IMR-90 (cell line): ENCODE data around the gene SCAF11. TPM values are rescaled to one million over a fixed set of nuclear protein-coding genes. Genes with fewer than 3 reads are reported as not detected.

Experiments
- ATAC-seq: fragments of 200-7000 bp; cut with Tn5 transposase; 2 replicates; pipeline ENCODE4 v1.9.1; 2020; ENCODE audit warnings: low read depth, mild to moderate bottlenecking, moderate library complexity
- BruUV-seq: library from RNA; stranded (reverse); fragments of 400-500 nt; replicated peaks from 2 replicates; lab custom pipeline; 2021; lab: Mats Ljungman, UMichigan
- CTCF ChIA-PET: fragments of 300-600 bp; formaldehyde crosslinking; extraction: SDS; loops from one replicate; lab custom pipeline; 2021; ENCODE audit warnings: antibody characterized with exemption; lab: Yijun Ruan, JAX
- POLR2A ChIA-PET: fragments of 300-600 bp; sonication (Branson Sonifier 250); formaldehyde crosslinking; loops from one replicate; lab custom pipeline; 2022; ENCODE audit warnings: antibody characterized with exemption; ENCODE audit not compliant: unreplicated experiment; lab: Charles Lee
- DNase-seq: peaks from one replicate; pipeline ENCODE4 v3.0.0; 2013
- H2AFZ ChIP-seq: replicated peaks from 2 replicates; pipeline ENCODE3; 2013; ENCODE audit warnings: low read length, mild to moderate bottlenecking; ENCODE audit not compliant: poor library complexity
- H2AK5ac ChIP-seq: 2 replicates; pipeline ENCODE4 v1.6.1; 2013; ENCODE audit warnings: low read depth, low read length, inconsistent platforms
- H2AK9ac ChIP-seq: replicated peaks from 2 replicates; pipeline ENCODE3; 2013; ENCODE audit warnings: mild to moderate bottlenecking, low read depth, low read length, moderate library complexity; ENCODE audit not compliant: poor library complexity
- H2BK120ac ChIP-seq: 2 replicates; pipeline ENCODE4 v1.6.1; 2013; ENCODE audit warnings: low read depth, low read length, inconsistent platforms
- H2BK15ac ChIP-seq: 3 replicates; pipeline ENCODE4 v1.6.1; 2013; ENCODE audit warnings: low read depth, low read length, inconsistent platforms
- H2BK20ac ChIP-seq: 2 replicates; pipeline ENCODE4 v1.6.1; 2013; ENCODE audit warnings: low read depth, mild to moderate bottlenecking, inconsistent platforms, low read length, moderate library complexity
- H2BK5ac ChIP-seq: 2 replicates; pipeline ENCODE4 v1.6.1; 2013; ENCODE audit warnings: mild to moderate bottlenecking, low read depth, low read length, inconsistent platforms; ENCODE audit not compliant: poor library complexity, severe bottlenecking
- H3K14ac ChIP-seq: replicated peaks from 2 replicates; pipeline ENCODE4 v1.6.1; 2013; ENCODE audit warnings: low read depth, low read length, inconsistent platforms
- H3K18ac ChIP-seq: 2 replicates; pipeline ENCODE4 v1.6.1; 2013; ENCODE audit warnings: low read depth, low read length, control low read depth
- H3K23ac ChIP-seq: 2 replicates; pipeline ENCODE4 v1.6.1; 2013; ENCODE audit warnings: low read depth, low read length, inconsistent platforms
- H3K27ac ChIP-seq: 2 replicates; pipeline ENCODE4 v1.5.1; 2013; ENCODE audit warnings: mild to moderate bottlenecking, control low read depth, low read length; ENCODE audit not compliant: insufficient read depth
- H3K27me3 ChIP-seq: 2 replicates; pipeline ENCODE4 v1.6.1; 2013; ENCODE audit warnings: low read length; ENCODE audit not compliant: control insufficient read depth, insufficient read depth
- H3K36me3 ChIP-seq: 2 replicates; pipeline ENCODE4 v1.6.1; 2013; ENCODE audit warnings: low read length, mixed read lengths; ENCODE audit not compliant: control insufficient read depth, insufficient read depth
- H3K4ac ChIP-seq: 2 replicates; pipeline ENCODE4 v1.6.1; 2013; ENCODE audit warnings: low read depth, low read length, inconsistent platforms
- H3K4me1 ChIP-seq: 2 replicates; pipeline ENCODE4 v1.6.1; 2013; ENCODE audit warnings: low read length, mixed read lengths; ENCODE audit not compliant: control insufficient read depth, insufficient read depth
- H3K4me2 ChIP-seq: 2 replicates; pipeline ENCODE4 v1.6.1; 2013; ENCODE audit warnings: low read depth, mild to moderate bottlenecking, control low read depth, low read length, moderate library complexity
- H3K4me3 ChIP-seq: 2 replicates; pipeline ENCODE4 v1.5.1; 2013; ENCODE audit warnings: low read depth, mild to moderate bottlenecking, control low read depth, low read length, moderate library complexity; ENCODE audit not compliant: insufficient read depth
- H3K56ac ChIP-seq: 2 replicates; pipeline ENCODE4 v1.6.1; 2013; ENCODE audit warnings: low read length, inconsistent platforms; ENCODE audit not compliant: insufficient read depth; ENCODE audit errors: extremely low read depth
- H3K79me1 ChIP-seq, 2 experiments: 2 replicates each; pipeline ENCODE4 v1.6.1; 2013; ENCODE audit warnings: low read length in 2 of 2, inconsistent platforms in 1 of 2, low read depth in 1 of 2
- H3K9ac ChIP-seq: 2 replicates; pipeline ENCODE4 v1.6.1; 2013; ENCODE audit warnings: low read depth, low read length, control low read depth
- H3K9me1 ChIP-seq: 2 replicates; pipeline ENCODE4 v1.6.1; 2013; ENCODE audit warnings: low read length, inconsistent platforms; ENCODE audit not compliant: insufficient read depth
- H3K9me3 ChIP-seq: 2 replicates; pipeline ENCODE4 v1.6.1; 2013; ENCODE audit warnings: low read length; ENCODE audit not compliant: control insufficient read depth, insufficient read depth
- H4K20me1 ChIP-seq: 2 replicates; pipeline ENCODE4 v1.6.1; 2013; ENCODE audit warnings: low read length, inconsistent platforms; ENCODE audit not compliant: insufficient read depth
- H4K5ac ChIP-seq: 2 replicates; pipeline ENCODE4 v1.6.1; 2013; ENCODE audit warnings: mild to moderate bottlenecking, low read depth, low read length, control low read depth
- H4K8ac ChIP-seq, 2 experiments: 2 replicates each; pipeline ENCODE4 v1.6.1; 2013; ENCODE audit warnings: low read depth in 2 of 2, low read length in 2 of 2, control low read depth in 1 of 2, inconsistent platforms in 1 of 2
- H4K91ac ChIP-seq: 2 replicates; pipeline ENCODE4 v1.6.1; 2013; ENCODE audit warnings: low read depth, low read length, inconsistent platforms; ENCODE audit not compliant: insufficient read depth
- BHLHE40 ChIP-seq: fragments of 150-350 bp; IDR thresholded peaks from 2 replicates; pipeline ENCODE4 v1.6.1; 2016; ENCODE audit warnings: mild to moderate bottlenecking, low read depth, low read length
- ELK1 ChIP-seq: fragments of 150-350 bp; IDR thresholded peaks from 2 replicates; pipeline ENCODE4 v1.6.1; 2016; ENCODE audit warnings: low read depth, mild to moderate bottlenecking, low read length, moderate library complexity, borderline replicate concordance
- FOS ChIP-seq: fragments of 150-350 bp; IDR thresholded peaks from 2 replicates; pipeline ENCODE4 v1.6.1; 2016; ENCODE audit warnings: low read depth, low read length
- MAFK ChIP-seq: IDR thresholded peaks from 2 replicates; pipeline ENCODE4 v1.6.1; 2012; ENCODE audit warnings: low read depth, low read length, improper control_type of control experiment
- MAZ ChIP-seq: IDR thresholded peaks from 2 replicates; pipeline ENCODE4 v1.6.1; 2012; ENCODE audit warnings: low read depth, mild to moderate bottlenecking, low read length, improper control_type of control experiment, moderate library complexity, borderline replicate concordance
- MXI1 ChIP-seq: IDR thresholded peaks from 2 replicates; pipeline ENCODE4 v1.6.1; 2012; ENCODE audit warnings: low read depth, mild to moderate bottlenecking, low read length, moderate library complexity, borderline replicate concordance
- NFE2L2 ChIP-seq: fragments of 150-350 bp; IDR thresholded peaks from 2 replicates; pipeline ENCODE4 v1.6.1; 2016; ENCODE audit warnings: low read depth, mild to moderate bottlenecking, low read length
- RFX5 ChIP-seq: IDR thresholded peaks from 2 replicates; pipeline ENCODE4 v1.8.0; 2012; ENCODE audit warnings: low read depth, mild to moderate bottlenecking, low read length, moderate library complexity
- WGBS, 2 experiments: methylation state at CpG; one replicate each; pipeline versions ENCODE4 v1.1.5 to v1.1.7; 2013; ENCODE audit warnings: missing lambda C conversion rate in 2 of 2; ENCODE audit not compliant: insufficient read length in 1 of 2; ENCODE audit errors: extremely low coverage in 2 of 2; 5-methylcytosine and 5-hydroxymethylcytosine counted together
- dilution Hi-C: fragments of 300-500 bp; cut with HindIII; formaldehyde crosslinking; loops from one replicate; pipeline ENCODE4 v1.14.3; 2018; ENCODE audit warnings: low sequenced_read_pairs; ENCODE audit not compliant: unreplicated experiment
- in situ Hi-C: fragments of 300-500 bp; cut with MboI; formaldehyde crosslinking; loops from 3 replicates; pipeline ENCODE4 v1.14.3; 2019; ENCODE audit warnings: low sequenced_read_pairs, inconsistent platforms, mixed read lengths
- intact Hi-C: fragments of 100-400 bp; cut with micrococcal nuclease; formaldehyde crosslinking; loops from 2 replicates; pipeline ENCODE4 v1.10.0; 2022
- polyA plus RNA-seq, 3 experiments: library from polyadenylated mRNA; depleted of rRNA; stranded (reverse); fragments of >200 nt; gene quantifications; 2 replicates each; pipeline ENCODE4 v1.2.3, GENCODE V29; 2012; ENCODE audit warnings: low replicate concordance in 1 of 3
- total RNA-seq: library from RNA; depleted of rRNA; stranded (reverse); fragments of >200 nt; gene quantifications from 2 replicates; pipeline ENCODE4 v1.2.3, GENCODE V29; 2012

The SCAF11 gene
- total and polyA plus RNA-seq, 2 of the 4 experiments (the other 2 are of a cell fraction): 33.9 to 70.4 TPM

- H3K4me2 ChIP-seq: no peak overlapping the region
- H2AK5ac ChIP-seq: no peak overlapping the region
- H3K4me1 ChIP-seq: no peaks in the 10 kb centered on the region
- no peak overlapping the region for H2BK120ac ChIP-seq
- no peak overlapping the region for H4K91ac ChIP-seq
- no peak overlapping the region for H2BK5ac ChIP-seq
- H3K23ac ChIP-seq: no peak overlapping the region
- no peak overlapping the region for H2AK9ac ChIP-seq
- H3K27me3 ChIP-seq: peaks cover 17% of the 10 kb centered on the region
- no peaks in the 10 kb centered on the region for H3K36me3 ChIP-seq
- dilution Hi-C loops (no loop called here), in situ Hi-C loops (loop anchor here (25.0 kb wide), 1 partner anchor 469 kb away; no protein-coding TSS in a partner anchor), intact Hi-C loops (loop anchor here (2.0 to 5.0 kb wide), 2 partner anchors 244 to 875 kb away; no protein-coding TSS in a partner anchor)
- H3K9me1 ChIP-seq: no peaks in the 10 kb centered on the region
- H3K18ac ChIP-seq: no peak overlapping the region
- ATAC-seq (no peak), DNase-seq (no peak)
- H3K56ac ChIP-seq: no peak overlapping the region
- no peak overlapping the region for H2BK15ac ChIP-seq
- H4K8ac ChIP-seq: no peak overlapping the region
- CTCF ChIA-PET: interaction anchor here (1.0 to 1.8 kb wide), 2 partner anchors 9 to 243 kb away, joined by 3 to 6 read pairs; no protein-coding TSS in a partner anchor
- no peak overlapping the region for H4K5ac ChIP-seq
- no peak overlapping the region for H2BK20ac ChIP-seq
- no peak overlapping the region for H3K14ac ChIP-seq
- no peak overlapping the region for H3K4me3 ChIP-seq
- no peaks in the 10 kb centered on the region for H3K79me1 ChIP-seq
- H3K4ac ChIP-seq: no peak overlapping the region
- no peak overlapping the region for H2AFZ ChIP-seq
- no CpG with 5 or more reads among the region's 3 CpGs for WGBS, 2 experiments
- H3K9ac ChIP-seq: no peak overlapping the region
- POLR2A ChIA-PET: no interaction called here
- no TSS peak for BruUV-seq
- no peaks in the 10 kb centered on the region for H3K9me3 ChIP-seq
- no peak overlapping the region for H3K27ac ChIP-seq
- H4K20me1 ChIP-seq: no peaks in the 10 kb centered on the region
- TF ChIP-seq MAFK: no peak
- TF ChIP-seq MAZ: no peak
- TF ChIP-seq MXI1: no peak
- TF ChIP-seq NFE2L2: no peak
- TF ChIP-seq RFX5: no peak
- TF ChIP-seq BHLHE40: no peak
- no peak for TF ChIP-seq FOS
- TF ChIP-seq ELK1: no peak
Measured at GRCh38 chr12:46005823-46006222, 15.4 kb upstream of the SCAF11 start.
